Suprapubic skin (tissue), 4 donors: ENCODE results near the gene UBE4A.

ENCODE experiments used
- CTCF ChIP-seq, 2 donors: fragments of 200-600 bp in 1 of 2; fragments of 450-650 bp in 1 of 2; sonication (generic) in 1 of 2; IDR thresholded peaks; one replicate each; pipeline ENCODE4 v1.5.1; 2016 to 2019; ENCODE audit warnings: antibody characterized with exemption in 2 of 2, mild to moderate bottlenecking in 1 of 2, moderate library complexity in 1 of 2
- POLR2A ChIP-seq, 2 donors: fragments of 450-650 bp; IDR thresholded peaks; one replicate each; pipeline ENCODE4 v1.6.1; 2017; ENCODE audit warnings: antibody characterized with exemption in 2 of 2, mild to moderate bottlenecking in 2 of 2, moderate library complexity in 2 of 2
- POLR2AphosphoS5 ChIP-seq, 3 donors: sonication (generic); formaldehyde crosslinking; IDR thresholded peaks; one replicate each; pipeline ENCODE4 v1.6.1; 2017; ENCODE audit warnings: antibody characterized with exemption in 3 of 3

- TF ChIP-seq CTCF (IDR thresholded peaks at IDR 0.05) = no peak
- no peak for TF ChIP-seq POLR2A (IDR thresholded peaks at IDR 0.05)
- no peak for TF ChIP-seq POLR2AphosphoS5 (IDR thresholded peaks at IDR 0.05)
Observed at GRCh38 chr11:118442908-118443589, 83.6 kb downstream of the UBE4A start.
